SH-SY5Y (cell line): Measurements from ENCODE around the gene SDK1.

ENCODE experiments used
- GATA2 ChIP-seq: IDR thresholded peaks from 2 replicates; pipeline ENCODE4 v1.6.1; 2011; ENCODE audit warnings: mild to moderate bottlenecking, low read depth, low read length
- GATA3 ChIP-seq: IDR thresholded peaks from 2 replicates; pipeline ENCODE4 v1.6.1; 2011; ENCODE audit warnings: low read depth, mild to moderate bottlenecking, low read length, moderate library complexity

DNA sequence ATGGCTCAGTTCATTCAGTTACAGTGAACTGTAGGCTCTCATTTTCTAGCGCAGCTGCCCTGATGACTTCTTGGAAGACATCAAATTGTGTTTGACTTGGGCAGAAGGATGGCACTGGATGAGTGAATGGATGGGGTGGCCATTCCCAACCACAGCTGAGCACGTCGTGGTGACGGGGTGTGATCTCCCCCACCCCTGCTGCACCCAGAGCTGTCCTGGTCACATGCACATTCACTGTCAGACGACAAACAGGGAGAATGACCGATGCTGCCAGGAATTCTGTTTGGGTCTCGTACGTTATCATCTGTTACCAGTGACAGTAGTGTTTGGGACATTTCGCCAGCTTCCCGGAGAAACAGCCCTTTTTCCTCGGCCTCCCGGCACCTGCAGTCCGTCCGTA is 623.2 kb downstream of the SDK1 start:
- TF ChIP-seq GATA3 = no peak
- TF ChIP-seq GATA2 = no peak
